D721Med (cell line): ENCODE measurements around the gene FMO2.

Experiments
- DNase-seq: peaks from one replicate; pipeline ENCODE4 v3.0.0; 2011; ENCODE audit warnings: low spot score; ENCODE audit not compliant: insufficient read length
- FAIRE-seq: peaks from 2 replicates; lab custom pipeline; 2011; peaks lifted over from hg19 to GRCh38; lab: Jason Lieb, UNC
- CTCF ChIP-seq: IDR thresholded peaks from 2 replicates; pipeline ENCODE4 v1.5.1; 2012; ENCODE audit warnings: mild to moderate bottlenecking, control low read depth; ENCODE audit not compliant: insufficient read depth; ENCODE audit errors: missing control alignments

The FMO2 gene

GRCh38 chr1:171247501-171247900 is 62.4 kb downstream of the FMO2 start:
- TF ChIP-seq CTCF: no peak
- no peak for DNase-seq
- peak; percentile 16 for FAIRE-seq

- TF ChIP-seq CTCF: no peak
- FAIRE-seq (no peak), DNase-seq (no peak)
Measured at GRCh38 chr1:171248302-171248701, 63.2 kb downstream of the FMO2 start, which contains the start of gene FMO1. Gene FMO1 (plus strand): TSS chr1:171248494. CDS start chr1:171258088, 9,594 bp downstream.

GRCh38 chr1:171248841-171249240 is 63.7 kb downstream of the FMO2 start:
- no peak for TF ChIP-seq CTCF
- no peak for FAIRE-seq

GRCh38 chr1:171250263-171250662 is 65.2 kb downstream of the FMO2 start:
- DNase-seq (no peak), FAIRE-seq (no peak)
- no peak for TF ChIP-seq CTCF

More at GRCh38 chr1:171248841-171249240, 63.7 kb downstream of the FMO2 start:
- DNase-seq: no peak

DNA sequence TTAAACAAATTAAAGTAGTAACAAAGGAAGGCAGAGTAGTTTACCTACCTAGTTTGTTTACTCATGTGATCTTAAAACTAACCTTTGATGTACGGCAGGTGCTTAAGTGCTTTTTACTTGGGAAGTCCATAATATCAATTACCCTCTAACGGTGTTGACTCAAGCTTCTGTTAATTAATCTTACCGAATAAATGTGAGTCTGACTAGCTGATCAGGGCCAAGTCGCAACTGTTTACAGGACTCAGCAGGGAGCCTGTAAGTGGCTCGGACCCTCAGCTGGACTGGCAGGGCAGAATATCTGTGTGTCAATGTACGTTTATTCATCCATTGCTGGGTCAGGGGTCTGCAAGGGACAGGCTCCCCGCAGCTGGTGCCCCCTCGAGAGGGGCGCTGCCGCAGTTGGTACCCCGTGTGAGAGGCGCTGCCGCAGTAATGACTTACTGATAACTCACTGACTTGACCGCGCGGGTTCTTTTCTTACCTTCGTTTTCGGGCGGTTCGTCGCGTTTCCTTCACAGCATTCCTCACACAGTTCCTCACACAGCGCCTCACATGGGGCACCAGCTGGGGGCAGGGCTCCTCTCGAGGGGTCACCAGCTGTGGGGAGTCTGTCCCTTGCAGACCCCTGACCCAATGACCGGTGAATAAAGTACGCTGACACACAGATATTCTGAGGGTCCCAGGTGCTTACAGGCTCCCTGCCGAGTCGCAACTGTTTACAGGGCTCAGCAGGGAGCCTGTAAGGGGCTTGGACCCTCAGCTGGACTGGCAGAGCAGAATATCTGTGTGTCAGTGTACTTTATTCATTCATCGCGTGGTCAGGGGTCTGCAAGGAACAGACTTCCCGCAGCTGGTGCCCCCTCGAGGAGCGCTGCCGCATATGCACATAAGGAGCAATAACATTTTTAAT is 66.2 kb downstream of the FMO2 start:
- FAIRE-seq (no peak), DNase-seq (peak; percentile 32)

GRCh38 chr1:171251952-171252300 is 66.8 kb downstream of the FMO2 start:
- DNase-seq (no peak), FAIRE-seq (no peak)
- no peak for TF ChIP-seq CTCF

More for the DNA sequence above, 66.2 kb downstream of the FMO2 start:
- peak; percentile 79 for TF ChIP-seq CTCF

- TF ChIP-seq CTCF: no peak
- no peak for DNase-seq
- no peak for FAIRE-seq
Measured at GRCh38 chr1:171252482-171252881, 67.4 kb downstream of the FMO2 start.
